NCI-H345 (cell line): Measurements from ENCODE around the gene ABCC5.

Experiments
- DNase-seq: peaks from one replicate; lab custom pipeline; 2025; lab: John Stamatoyannopoulos, UW

ABCC5 gene

DNA sequence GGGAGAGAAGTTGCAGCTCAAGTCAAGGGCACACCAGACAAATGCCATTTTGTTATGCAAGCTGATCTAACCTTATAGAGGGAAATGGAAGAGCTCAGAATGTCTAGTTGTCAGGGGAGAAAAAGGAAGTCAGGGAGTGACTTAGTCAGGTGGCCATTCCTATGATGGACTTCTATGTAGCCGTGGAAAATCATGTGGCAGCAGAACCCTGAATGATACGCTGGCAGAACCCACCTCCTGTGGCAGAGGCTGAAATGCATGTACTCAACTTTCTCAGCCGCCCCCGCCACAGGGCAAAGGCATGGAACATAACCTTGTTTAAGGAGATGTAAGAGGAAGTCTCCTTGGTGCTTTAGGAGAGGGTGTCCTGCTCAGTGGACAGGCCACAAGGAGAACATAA is 95.3 kb downstream of the ABCC5 start:
- DNase-seq, result no peak

GRCh38 chr3:183921096-183921495 is 96.6 kb downstream of the ABCC5 start:
- DNase-seq, result no peak

- no peak for DNase-seq
These were observed 97.3 kb downstream of the ABCC5 start for GRCh38 chr3:183920416-183920815.

GRCh38 chr3:183918178-183918577 is 99.5 kb downstream of the ABCC5 start:
- DNase-seq, result no peak

DNA sequence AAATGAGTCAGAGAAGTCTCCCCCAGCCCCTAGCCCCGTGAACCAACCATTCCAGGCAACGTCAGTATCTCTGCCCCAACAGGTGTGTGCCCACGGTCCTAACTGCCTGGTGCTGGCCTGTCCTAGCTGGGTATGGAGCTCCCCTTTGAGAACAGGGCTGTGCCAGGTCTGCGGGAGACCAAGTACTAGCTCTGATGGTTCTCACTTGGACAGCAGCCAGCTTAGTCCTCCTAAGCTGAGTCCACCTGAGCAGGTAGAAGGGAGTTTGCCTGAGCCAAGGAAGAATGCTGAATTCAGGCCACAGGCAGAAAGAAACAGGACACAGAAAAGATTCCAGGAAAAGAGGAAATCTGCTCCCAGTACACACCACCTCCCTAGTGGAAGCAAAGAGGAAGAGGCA is 99.9 kb downstream of the ABCC5 start:
- peak; percentile 56 for DNase-seq

DNA sequence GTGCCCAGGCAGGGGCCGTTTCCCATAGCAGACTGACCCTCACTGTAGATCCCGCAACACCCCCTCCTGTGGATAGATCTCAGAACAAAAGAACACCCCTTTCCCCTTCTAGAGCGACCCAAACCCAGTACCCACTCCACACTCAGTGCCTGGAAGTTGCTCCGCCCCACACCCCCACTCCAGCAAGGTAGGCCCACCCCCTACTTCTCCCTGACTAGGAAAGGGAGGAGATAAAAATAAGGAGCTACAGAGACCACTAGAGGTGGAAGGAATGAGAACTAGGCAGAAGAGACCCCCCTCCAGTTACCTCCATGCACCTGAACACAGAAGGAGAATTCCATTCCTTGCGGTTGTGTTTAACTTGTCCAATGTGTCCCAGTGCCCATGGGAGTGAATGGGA is 102.8 kb downstream of the ABCC5 start:
- DNase-seq, result no peak

GRCh38 chr3:183913580-183913920 is 104.1 kb downstream of the ABCC5 start:
- DNase-seq, result no peak

- DNase-seq, result no peak
These were observed 104.6 kb downstream of the ABCC5 start for GRCh38 chr3:183912895-183913579.

DNA sequence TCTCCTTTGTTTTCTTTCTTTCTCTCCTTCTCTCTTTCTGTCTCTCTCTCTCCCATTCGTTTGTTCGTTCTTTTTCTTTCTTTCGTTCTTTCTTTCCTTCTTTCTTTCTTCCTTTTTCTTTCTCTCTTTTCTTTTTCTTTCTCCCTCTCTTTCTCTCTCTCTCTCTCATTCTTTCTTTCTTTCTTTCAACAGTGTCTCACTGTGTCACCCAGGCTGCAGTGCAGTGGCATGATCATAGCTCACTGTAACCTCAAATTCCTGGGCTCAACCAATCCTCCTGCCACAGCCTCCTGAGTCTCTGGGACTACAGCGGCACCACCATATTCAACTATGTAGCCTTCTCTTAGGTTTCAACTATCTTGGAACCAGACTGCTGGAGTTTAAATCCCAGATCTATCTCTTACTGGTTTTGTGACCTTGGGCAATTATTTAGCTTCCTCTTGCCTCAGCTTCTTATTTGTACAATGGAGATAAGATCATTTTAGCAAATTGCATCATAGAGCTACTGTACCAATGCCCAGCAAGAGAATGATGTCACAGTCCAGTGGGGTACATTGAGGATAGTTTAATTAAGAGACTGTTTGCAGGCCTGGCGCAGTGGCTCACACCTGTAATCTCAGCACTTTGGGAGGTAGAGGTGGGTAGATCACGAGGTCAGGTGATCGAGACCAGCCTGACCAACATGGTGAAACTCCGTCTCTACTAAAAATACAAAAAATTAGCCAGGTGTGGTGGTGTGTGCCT is 105.7 kb downstream of the ABCC5 start:
- no peak for DNase-seq

DNA sequence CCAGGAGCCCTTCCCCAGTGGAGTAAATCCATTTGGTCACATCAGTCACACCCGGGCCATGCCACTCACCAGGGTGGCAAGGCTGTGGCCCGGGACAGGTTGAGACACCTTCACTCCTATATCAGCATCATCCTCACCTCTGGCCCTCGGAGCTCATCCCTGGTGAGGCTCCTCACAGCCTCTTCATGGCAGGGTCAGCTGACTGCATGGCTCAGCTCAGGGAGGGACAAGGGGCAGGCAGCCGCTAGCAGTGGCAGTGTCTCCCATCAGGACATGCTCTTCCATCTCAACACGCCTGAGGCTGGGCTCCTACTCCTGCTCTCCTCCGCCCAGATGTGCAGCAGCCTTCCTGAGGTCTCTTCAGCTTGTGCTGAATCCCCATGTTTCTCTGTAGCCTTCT is 106.6 kb downstream of the ABCC5 start:
- DNase-seq, result no peak

DNA sequence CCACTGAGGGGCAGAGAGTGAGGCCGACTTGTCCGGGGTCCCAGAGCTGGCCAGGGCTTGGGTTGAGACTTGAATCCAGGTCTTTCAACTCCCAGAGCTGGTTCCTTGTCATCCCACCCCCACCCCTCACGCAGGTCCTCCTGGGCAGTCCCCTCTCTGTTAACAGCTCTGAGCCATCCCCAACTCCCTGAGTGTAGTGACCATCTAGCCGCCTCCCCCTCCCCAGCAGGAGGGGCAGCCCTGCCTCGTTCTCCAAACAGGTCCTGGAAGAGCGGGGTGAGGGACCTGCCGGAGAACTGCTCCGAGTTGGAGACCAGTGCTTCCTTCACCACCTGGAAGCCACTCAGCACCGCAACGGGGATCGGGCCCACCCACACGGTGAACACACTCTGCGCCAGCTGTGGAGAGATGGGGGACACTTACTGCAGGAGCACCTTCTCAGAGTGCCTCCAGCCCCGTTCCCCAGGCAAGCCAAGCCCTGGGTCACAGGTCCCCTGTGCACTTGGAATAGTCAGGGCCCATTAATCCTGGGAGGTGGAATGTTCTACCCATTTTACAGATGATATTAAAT is 108.6 kb downstream of the ABCC5 start:
- DNase-seq, result no peak

- no peak for DNase-seq
These were observed 109.8 kb downstream of the ABCC5 start for GRCh38 chr3:183907911-183908331.

DNA sequence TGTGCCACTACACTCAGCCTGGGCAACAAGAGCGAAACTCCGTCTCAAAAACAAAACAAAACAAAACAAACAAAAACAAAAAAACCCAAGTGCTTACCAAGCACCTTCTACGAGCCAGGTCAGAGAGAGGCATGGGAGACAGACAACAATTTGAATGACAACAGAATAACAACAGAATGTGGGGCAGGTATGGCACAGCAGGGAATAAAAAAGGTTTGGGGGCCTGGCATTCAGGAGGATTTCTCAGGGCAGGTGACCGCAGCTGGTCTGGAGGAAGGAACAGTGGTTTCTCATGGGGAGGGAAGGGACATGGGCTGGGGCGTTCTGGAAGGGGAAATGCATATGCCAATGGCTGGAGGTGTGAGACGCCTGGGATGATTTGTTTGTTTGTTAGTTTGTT is 110.5 kb downstream of the ABCC5 start:
- DNase-seq, result no peak

GRCh38 chr3:183906234-183906921 is 111.3 kb downstream of the ABCC5 start:
- DNase-seq, result no peak

- no peak for DNase-seq
These were observed 112.6 kb downstream of the ABCC5 start for GRCh38 chr3:183904833-183905780.

- DNase-seq, result no peak
These were observed 119.7 kb downstream of the ABCC5 start for GRCh38 chr3:183898028-183898431.

GRCh38 chr3:183897606-183898005 is 120.1 kb downstream of the ABCC5 start:
- DNase-seq, result no peak

GRCh38 chr3:183896610-183897009 is 121.1 kb downstream of the ABCC5 start:
- DNase-seq, result no peak

- DNase-seq, result no peak
These were observed 121.5 kb downstream of the ABCC5 start for GRCh38 chr3:183896184-183896583.

DNA sequence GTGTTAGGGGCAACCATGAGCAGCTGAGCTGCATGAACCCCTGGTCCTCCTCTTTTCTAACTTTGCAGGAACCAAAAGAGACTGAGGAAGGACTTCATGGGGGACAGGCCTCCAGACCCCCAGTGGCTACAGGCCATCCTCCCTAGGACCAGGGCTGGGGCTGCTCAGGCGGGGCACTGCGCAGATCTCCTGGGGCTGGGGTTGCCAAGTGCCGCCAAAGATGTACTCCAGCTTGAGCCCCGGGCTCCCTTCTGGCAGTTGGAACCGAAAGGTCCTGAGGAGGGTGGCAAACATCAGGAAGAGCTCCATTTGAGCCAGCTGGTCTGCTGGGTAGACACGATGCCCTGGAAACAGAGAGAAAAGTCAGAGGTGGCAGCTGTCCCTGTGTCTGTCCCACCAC is 121.9 kb downstream of the ABCC5 start:
- DNase-seq, result no peak

GRCh38 chr3:183895296-183895695 is 122.4 kb downstream of the ABCC5 start:
- peak; percentile 66 for DNase-seq
